ENCODE results near the gene CERS6. TPM values are rescaled to one million over a fixed set of nuclear protein-coding genes. Genes with fewer than 3 reads are reported as not detected.
A peak's percentile ranks its signal among the peaks of the same experiment; 100 is the strongest.

CERS6 gene
- total and polyA plus RNA-seq, 10 of the 15 experiments (the other 5 are each of a cell fraction or from before 2014, with no cell fraction given): 1.3 to 20.4 (median 14.1) TPM

DNA sequence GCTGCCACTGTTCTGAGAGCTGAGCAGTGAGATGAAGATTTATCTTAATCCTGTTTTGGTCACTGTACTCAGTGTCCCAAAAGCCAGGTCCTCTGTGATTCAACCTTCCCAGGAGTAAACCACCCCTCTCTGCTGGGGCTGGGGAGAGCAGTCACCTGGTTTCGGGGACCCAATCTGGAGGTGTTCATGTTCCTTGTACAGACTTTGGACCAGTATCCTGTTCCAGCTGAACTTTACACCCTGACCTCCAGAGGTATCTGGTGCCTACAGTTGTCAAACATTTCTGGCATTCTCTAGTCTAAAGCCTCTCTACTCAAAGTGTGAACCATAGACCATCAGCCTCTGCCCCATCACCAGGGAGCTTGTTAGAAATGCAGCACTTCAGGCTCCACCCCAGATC is 22.1 kb downstream of the CERS6 start:
- ChIA-PET POLR2A (no interaction called here), RAD21 (ENCODE audit: unreplicated experiment) (no interaction called here), CTCF (interaction anchor here (1.3 kb wide), 1 partner anchor 11 kb away, joined by 3 read pairs; no protein-coding TSS in a partner anchor), SMC1A (ENCODE audit: uncharacterized antibody, unreplicated experiment) (no interaction called here)
- Histone ChIP-seq H3K27ac (ENCODE audit: control insufficient read depth, insufficient read depth) (peak overlapping the region; percentile 4; the same call in 1 of the 2 replicates), H3K4me1 (ENCODE audit: control insufficient read depth, insufficient read depth, low read length) (no peaks in the 10 kb centered on the region; the same call in 1 of the 2 replicates), H3K4me3 (no peak overlapping the region), H2AFZ (ENCODE audit: control insufficient read depth, low read depth, low read length) (no peak overlapping the region), H3K79me2 (ENCODE audit: control insufficient read depth, insufficient read depth, low read length) (peaks cover 82% of the 10 kb centered on the region), H3K36me3 (ENCODE audit: control insufficient read depth in 2 of 2, insufficient read depth in 2 of 2, low read length in 1 of 2) (no peaks in the 10 kb centered on the region; a peak in 1 of 4 replicates), H3K27me3 (replicated peaks in 1 of 2; ENCODE audit: control insufficient read depth in 2 of 2, insufficient read depth in 2 of 2, low read length in 1 of 2) (no peaks in the 10 kb centered on the region), H3K9me3 (replicated peaks; ENCODE audit: control insufficient read depth, insufficient read depth, low read length) (peaks cover 3% of the 10 kb centered on the region), H3K9ac (ENCODE audit: control insufficient read depth, insufficient read depth, low read length) (no peak overlapping the region), H3K4me2 (ENCODE audit: control insufficient read depth, insufficient read depth) (no peak overlapping the region), H4K20me1 (ENCODE audit: control insufficient read depth, insufficient read depth) (no peaks in the 10 kb centered on the region)
- BruUV-seq (replicated peaks): no TSS peak
- no peak for DNase-seq (ENCODE audit: low read depth, low spot score)
- no peak for FAIRE-seq
- in situ Hi-C loops (cut with MboI): no loop called here
- no peak for TF ChIP-seq KLF5 (IDR thresholded peaks at IDR 0.05; ENCODE audit: partially characterized antibody)
- TF ChIP-seq STAT1 (conservative IDR thresholded peaks at IDR 0.05): no peak
- TF ChIP-seq EGR1 (IDR thresholded peaks at IDR 0.05; ENCODE audit: borderline replicate concordance in 1 of 2, low read depth in 2 of 2, low read length in 2 of 2): no peak
- TF ChIP-seq ZNF217 (IDR thresholded peaks at IDR 0.05): no peak
- TF ChIP-seq CBFB (IDR thresholded peaks at IDR 0.05; ENCODE audit: low read depth): no peak
- TF ChIP-seq RAD21 (IDR thresholded peaks at IDR 0.05; ENCODE audit: insufficient read depth, low read depth, low read length): no peak
- TF ChIP-seq, protein P1, sequence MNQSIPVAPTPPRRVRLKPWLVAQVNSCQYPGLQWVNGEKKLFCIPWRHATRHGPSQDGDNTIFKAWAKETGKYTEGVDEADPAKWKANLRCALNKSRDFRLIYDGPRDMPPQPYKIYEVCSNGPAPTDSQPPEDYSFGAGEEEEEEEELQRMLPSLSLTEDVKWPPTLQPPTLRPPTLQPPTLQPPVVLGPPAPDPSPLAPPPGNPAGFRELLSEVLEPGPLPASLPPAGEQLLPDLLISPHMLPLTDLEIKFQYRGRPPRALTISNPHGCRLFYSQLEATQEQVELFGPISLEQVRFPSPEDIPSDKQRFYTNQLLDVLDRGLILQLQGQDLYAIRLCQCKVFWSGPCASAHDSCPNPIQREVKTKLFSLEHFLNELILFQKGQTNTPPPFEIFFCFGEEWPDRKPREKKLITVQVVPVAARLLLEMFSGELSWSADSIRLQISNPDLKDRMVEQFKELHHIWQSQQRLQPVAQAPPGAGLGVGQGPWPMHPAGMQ (IDR thresholded peaks at IDR 0.05; ENCODE audit: borderline replicate concordance): no peak
- TF ChIP-seq WRNIP1 (IDR thresholded peaks at IDR 0.05; ENCODE audit: borderline replicate concordance, low read depth, low read length): no peak
- TF ChIP-seq, protein P2, sequence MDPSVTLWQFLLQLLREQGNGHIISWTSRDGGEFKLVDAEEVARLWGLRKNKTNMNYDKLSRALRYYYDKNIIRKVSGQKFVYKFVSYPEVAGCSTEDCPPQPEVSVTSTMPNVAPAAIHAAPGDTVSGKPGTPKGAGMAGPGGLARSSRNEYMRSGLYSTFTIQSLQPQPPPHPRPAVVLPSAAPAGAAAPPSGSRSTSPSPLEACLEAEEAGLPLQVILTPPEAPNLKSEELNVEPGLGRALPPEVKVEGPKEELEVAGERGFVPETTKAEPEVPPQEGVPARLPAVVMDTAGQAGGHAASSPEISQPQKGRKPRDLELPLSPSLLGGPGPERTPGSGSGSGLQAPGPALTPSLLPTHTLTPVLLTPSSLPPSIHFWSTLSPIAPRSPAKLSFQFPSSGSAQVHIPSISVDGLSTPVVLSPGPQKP (IDR thresholded peaks at IDR 0.05; ENCODE audit: low read depth, low read length): no peak
- TF ChIP-seq LARP7 (IDR thresholded peaks at IDR 0.05): no peak
- TF ChIP-seq PML (IDR thresholded peaks at IDR 0.05; ENCODE audit: low read length): no peak
- ATAC-seq: peak; percentile 19; the same call in 2 of the 3 replicates
- intact Hi-C loops (cut with micrococcal nuclease; ENCODE audit: unreplicated experiment): no loop called here
- 100% methylated on average over 1 of the region's 1 CpG for WGBS (ENCODE audit: insufficient coverage, insufficient replicate concordance, low lambda C conversion rate, missing lambda C conversion rate)

Data from GM12878 (cell line).